GM21515 (cell line): Measurements from ENCODE around the gene MSL2.
"Not testable (repeated sequence)": the region's sequence is repeated elsewhere in the genome, so short reads cannot be mapped to it uniquely, and the experiment has no call there.

Experiments used
- ATAC-seq: cut with Tn5 transposase; IDR thresholded peaks from one replicate; pipeline ENCODE4 v1.9.1; 2021; ENCODE audit not compliant: unreplicated experiment

The MSL2 gene

DNA sequence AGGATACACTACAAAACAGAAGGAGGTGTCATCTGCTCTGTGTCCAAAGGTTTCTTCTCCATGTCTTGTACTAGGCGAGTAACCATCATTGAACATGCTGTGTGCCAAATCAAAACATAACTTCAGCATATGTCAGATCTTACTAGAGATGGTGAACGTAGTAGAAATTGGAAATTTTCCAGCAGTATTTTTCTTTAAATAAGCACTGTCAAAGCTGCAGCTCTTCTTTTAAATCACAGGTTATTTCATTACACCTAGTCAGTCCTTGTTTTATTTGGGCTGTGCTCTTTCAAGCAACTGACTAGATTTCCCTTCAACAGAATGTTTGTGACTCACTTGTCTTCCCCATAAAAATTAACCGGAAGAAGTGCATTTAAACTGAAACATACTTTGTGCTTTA lies 46.5 kb downstream of the MSL2 start:
- no peak for ATAC-seq

DNA sequence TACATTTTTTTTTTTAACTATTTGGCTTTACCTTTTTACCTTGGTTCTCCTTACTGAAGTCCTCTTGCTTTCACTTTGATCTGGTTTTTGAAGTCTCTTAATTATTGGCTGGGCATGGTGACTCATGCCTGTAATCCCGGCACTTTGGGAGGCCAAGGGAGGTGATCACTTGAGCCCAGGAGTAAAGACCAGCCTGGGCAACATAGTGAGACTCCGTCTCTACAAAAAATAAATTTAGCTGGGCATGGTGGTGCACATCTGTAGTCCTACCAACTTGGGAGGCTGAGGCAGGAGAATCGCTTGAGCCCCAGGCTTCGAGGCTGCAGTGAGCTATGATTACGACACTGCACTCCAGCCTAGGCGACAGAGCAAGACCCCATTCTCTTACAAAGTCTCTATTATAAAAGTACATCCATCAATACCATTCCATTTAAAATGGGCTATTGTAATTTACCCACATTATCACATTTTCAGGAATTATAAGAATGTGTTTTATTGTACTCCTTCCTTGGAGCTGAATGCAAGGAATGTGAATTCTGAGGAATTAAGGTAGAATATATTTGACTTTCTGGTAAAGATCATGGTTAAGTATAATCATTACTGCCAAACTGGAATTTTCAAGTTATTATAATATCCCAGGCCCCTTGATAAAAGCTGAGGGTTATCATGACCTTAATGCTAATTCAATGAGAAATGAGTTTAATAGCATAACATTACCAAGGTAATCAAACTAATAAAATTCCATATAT lies 49.0 kb downstream of the MSL2 start:
- ATAC-seq = no peak

DNA sequence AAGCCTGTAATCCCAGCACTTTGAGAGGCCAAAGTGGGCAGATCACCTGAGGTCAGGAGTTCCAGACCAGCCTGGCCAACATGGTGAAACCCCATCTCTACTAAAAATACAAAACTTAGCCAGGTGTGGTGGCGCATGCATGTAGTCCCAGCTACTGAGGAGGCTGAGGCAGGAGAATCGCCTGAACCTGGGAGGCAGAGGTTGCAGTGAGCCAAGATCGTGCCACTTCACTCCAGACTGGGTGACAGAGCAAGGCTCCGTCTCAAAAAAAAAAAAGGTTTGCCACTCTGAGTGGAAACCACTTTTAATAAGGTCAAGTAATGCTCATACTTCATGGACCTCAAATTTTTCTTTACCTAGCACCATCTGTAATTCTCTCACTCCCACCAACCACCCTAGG lies 51.7 kb downstream of the MSL2 start:
- ATAC-seq = not testable (repeated sequence)

DNA sequence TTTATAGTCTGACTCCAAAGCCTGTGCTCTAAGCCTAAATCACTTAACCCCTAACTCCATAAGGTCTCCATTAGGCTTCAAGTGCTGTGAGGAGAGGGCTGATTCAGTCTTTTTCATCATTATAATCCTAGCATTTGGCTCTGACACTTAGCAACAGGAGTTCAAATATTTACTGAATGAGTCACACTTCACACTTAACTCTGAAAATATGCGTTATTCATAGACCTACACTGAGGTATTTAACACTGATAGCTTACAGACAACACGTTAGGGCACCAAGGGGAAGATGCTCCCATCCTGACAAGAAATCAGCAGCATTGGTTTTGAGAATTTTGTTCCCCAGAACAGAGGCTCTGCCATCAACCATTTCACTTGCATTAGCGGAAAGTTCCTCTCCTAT lies 53.5 kb downstream of the MSL2 start:
- no peak for ATAC-seq

DNA sequence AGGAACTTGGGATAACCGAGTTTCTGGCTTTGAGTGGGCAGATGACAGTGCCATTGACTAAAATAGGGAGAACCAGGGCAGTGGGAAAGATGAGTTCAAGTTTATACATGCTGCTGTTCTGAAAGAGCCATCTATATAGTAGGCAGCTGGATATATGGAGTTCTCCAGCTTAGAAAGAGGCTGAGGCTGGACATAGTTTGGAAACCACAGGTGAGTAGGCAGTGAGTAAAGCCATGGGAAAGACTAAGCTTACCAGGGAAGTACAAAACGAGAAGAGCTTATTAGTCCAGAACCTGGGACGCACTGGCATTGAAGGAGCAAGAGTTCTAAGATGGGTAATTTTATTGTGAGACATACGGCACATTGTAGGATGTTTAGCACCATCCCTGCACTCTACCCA lies 54.2 kb downstream of the MSL2 start:
- no peak for ATAC-seq

DNA sequence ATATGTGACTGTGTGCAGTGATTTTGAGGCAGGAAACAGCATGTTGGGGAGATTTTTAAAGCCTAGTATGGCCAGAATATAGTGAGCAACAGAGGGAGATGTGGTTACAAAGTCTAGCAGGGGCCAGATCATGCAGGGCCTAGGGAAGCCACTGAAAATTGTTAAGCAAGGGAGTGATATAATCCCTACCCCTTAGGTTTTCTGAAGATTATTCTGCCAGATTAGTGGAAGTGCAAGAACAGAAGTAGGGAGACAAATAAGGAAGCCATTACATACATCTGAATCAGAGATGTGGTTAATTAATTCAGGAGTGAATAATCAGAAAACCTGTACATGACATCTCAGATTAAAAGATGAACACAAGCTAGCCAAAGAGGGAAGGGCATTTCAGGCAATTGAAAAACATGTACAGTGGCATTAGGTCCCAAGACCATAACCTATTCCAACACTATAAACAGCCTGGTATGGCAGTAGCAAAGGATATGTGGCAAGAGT lies 54.8 kb downstream of the MSL2 start:
- no peak for ATAC-seq

DNA sequence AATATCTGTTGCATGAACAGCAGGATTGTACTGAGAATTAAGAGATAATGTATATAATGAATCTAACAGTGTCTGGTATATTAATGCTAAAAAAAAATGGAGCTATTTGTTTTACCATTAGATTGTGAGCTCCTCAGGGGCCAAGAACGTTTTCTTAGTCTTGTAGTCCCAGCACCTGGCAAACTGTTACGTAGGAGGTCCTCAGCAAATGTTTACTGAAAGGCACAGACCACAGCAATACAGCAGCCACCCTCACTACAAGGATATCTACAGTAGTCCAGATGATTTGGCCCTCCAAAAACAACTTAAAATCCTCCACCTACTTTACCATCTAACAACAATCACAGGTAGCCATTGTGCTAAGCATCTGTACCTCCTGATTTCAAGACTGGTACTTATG lies 59.7 kb downstream of the MSL2 start:
- no peak for ATAC-seq

DNA sequence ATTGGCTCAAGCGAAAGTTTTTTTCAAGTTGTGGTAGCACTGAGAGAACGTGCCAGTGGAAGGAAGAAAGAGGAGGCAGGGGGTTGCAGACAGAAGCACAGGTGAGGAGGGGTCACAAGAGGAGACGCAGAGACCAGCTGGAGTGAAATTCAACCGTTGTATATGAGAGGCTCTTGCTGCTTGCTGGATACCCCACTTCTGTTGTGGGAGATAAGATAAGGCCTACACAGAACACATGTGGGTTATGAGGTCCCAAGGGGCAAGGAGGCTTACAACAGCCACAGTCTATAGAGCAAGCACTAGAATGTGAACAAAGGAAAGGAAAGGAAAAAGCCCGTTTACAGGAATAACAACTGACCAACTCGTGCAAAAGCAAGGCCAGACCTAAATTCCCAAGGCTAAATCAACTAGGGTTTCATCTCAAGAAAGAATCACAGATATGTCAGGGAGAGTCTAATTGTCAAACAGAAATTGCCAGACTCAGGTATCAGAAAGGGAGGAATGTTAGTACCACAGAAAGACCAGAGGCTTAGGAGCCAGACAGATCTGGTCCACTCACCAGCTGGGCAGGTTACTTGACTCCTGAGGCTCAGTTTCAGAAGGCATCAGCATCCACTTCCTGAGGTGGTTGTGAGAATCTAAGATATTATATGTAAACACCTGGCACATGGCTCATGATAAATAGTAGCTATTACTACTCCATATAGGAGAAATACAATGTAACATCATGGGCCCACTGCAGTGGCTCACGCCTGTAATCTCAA lies 60.9 kb downstream of the MSL2 start:
- no peak for ATAC-seq

DNA sequence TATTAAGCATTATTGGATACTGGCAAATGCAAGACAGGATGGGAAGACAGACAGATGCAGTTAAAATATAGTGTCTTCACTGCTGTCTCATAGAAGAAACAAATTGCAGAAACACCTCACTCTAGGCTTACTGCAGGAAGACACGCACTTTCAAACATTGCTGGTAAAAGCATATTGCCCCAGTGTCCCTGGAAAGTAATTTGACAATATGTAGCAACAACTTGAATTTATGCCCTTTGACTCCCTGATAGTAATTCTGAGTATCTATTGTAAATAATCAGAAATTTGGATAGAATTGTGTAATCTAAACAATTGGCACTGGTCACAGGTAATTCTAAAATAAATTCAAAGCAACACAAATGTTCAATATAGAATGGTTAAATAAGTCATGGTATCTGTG lies 62.0 kb downstream of the MSL2 start:
- ATAC-seq = no peak

DNA sequence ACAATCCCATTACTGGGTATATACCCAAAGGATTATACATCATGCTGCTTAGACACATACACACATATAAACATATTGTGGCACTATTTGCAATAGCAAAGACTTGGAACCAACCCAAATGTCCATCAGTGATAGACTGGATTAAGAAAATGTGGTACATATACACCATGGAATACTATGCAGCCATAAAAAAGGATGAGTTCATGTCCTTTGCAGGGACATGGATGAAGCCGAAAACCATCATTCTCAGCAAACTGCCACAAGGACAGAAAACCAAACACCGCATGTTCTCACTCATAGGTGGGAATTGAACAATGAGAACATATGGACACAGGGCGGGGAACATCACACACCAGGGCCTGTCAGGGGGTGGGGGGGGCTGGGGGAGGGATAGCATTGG lies 64.5 kb downstream of the MSL2 start:
- ATAC-seq = not testable (repeated sequence)

DNA sequence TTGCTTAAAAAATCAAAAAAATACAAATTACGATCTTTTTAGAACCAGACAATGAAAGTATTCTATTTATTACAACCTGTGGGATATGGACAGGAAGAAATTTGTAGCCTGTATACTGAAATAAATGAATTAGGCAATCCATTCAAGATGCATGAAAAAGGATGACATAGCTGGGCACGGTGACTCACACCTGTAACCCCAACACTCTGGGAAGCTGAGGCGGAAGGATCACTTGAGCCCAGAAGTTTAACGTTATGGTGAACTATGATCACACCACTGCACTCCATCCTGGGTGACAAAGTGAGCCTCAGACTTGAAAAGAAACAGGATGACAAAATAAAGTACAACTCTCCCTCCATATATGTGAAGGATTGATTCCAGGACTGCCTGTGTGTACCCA lies 74.1 kb downstream of the MSL2 start:
- ATAC-seq = no peak

DNA sequence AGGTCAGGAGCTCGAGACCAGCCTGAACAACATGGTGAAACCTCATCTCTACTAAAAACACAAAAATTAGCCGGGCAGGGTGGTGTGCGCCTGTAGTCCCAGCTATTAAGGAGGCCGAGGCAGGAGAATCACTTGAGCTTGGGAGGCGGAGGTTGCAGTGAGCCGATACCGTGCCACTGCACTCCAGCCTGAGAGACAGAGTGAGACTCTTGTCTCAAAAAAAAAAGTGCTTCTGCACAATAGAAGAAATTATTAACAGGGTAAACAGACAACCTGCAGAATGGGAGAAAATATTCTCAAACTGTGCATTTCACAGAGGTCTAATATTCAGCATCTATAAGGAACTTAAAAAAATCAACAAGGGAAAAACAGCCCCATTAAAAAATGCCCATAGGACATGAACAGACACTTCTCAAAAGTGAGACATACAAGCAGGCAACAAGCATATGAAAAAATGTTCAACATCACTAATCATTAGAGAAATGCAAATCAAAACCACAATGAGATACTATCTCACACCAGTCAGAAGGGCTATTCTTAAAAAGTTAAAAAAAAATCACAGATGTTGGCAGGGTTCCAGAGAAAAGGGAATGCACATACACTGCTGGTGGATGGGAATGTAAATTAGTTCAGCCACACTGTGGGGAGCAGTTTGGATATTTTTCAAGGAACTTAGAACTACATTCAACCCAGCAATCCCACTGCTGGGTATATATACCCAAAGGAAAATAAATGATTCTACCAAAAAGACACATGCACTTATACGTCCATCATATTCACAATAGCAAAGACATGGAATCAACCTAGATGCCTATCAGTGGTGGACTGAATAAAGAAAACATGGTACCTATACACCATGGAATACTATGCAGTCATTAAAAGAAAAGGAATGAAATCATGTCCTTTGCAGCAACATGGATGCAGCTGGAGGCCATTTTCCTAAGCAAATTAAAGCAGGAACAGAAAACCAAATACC lies 75.5 kb downstream of the MSL2 start:
- ATAC-seq = peak; percentile 62

DNA sequence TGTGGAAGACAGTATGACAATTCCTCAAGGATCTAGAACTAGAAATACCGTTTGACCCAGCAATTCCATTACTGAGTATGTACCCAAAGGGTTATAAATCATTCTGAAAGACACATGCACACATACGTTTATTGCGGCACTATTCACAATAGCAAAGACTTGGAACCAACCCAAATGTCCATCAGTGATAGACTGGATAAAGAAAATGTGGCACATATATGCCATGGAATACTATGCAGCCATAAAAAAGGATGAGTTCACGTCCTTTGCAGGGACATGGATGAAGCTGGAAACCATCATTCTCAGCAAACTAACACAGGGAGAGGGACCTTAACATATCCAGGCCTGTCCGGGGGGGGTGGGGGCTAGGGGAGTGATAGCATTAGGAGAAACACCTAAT lies 76.4 kb downstream of the MSL2 start:
- ATAC-seq = not testable (repeated sequence)

DNA sequence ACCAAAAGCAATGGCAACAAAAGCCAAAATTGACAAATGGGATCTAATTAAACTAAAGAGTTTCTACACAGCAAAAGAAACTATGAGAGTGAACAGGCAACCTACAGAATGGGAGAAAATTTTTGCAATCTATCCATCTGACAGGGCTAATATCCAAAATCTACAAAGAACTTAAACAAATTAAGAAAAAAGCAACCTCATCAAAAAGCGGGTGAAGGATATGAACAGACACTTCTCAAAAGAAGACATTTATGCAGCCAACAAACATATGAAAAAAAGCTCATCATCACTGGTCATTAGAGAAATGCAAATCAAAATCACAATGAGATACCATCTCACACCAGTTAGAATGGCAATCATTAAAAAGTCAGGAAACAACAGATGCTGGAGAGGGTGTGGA lies 76.8 kb downstream of the MSL2 start:
- ATAC-seq = not testable (repeated sequence)

DNA sequence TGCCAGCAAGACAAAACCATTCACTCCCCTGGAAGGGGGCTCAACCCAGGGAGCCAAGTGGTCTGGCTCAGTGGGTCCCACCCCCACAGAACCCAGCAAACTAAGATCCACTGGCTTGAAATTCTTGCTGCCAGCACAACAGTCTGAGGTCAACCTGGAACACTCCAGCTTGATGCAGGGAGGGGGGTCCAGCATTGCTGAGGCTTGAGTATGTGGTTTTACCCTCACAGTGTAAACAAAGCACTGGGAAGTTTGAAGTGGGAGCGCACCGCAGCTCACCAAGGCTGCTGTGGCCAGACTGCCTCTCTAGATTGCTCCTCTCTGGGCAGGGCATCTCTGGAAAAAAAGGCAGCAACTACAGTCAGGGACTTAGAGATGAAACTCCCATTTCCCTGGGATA lies 81.7 kb downstream of the MSL2 start:
- no peak for ATAC-seq

DNA sequence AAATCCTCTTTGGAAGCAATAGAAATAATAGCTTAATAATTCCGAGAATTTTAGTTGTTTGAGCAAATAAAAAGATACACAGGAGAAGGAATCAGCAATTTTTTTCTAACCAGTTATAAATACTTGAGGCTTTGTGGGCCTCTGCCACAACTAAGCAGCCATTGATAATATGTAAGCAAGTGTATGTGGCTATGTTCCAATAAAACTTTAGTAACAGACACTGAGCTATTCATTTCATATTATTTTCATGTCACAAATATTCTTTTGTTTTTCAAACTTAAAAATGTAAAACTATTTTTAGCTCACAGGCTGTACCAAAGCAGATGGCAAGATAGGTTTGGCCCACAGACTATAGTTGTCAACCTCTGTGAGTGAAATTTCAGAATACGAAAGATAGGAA lies 85.7 kb downstream of the MSL2 start:
- no peak for ATAC-seq

DNA sequence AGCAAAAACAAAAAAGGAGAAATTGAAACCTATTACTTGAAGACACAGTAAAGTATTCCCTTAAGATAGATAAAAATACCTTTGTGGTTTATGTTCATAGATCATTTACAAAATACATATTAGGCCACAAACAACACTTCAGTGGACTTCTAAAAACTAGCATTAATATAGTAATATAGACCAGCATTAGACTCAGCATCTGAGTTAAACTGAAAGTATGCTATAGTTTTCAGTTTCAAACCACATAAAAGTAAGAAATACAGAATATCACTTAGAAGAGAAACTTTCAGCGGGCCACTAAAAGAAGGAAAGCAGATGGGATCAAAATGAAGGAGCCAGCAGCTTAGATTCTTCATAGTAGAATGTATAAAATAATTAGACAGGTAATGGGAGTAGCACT lies 86.6 kb downstream of the MSL2 start:
- peak; percentile 93 for ATAC-seq

DNA sequence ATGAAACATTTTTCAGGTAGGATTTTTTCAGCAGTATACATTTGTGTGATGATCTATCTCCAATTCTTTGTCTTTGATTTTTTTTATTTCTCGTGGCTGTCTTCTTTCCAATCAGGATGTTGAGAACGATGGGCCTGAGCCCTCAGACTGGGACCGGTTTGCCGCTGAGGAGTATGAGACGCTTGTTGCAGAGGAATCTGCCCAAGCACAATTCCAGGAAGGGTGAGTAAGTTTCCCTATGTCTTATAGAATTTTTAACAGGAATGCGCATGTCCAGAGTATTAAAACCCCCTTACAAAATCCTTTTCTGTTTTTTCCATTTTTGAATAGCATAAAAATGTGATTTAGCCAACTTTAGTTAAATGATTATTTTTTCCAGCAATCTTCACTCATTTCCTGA lies 90.0 kb downstream of the MSL2 start:
- ATAC-seq = no peak

DNA sequence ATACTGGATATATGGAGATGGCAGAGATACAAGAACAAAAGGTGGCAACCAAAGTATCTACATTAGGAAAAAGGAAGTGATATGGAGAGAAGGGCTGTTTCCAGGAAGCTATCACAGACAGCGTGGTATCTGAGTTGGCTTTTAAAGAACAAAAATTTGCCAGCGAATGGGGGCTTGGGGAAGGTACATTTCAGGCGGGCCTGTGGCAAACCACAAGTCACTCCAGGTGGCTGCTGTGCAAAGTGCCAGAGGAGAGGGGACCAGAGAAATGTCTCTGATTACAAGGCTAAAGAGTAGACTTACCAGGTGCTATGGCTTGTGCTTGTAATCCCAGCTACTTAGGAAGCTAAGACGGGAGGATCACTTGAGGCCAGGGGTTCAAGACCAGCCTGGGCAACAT lies 91.1 kb downstream of the MSL2 start:
- ATAC-seq = no peak
